Endothelial cell of umbilical vein (primary cell): ENCODE results near the gene MAN2C1. TPM values are rescaled to one million over a fixed set of nuclear protein-coding genes. Genes with fewer than 3 reads are reported as not detected.

Experiments
- BruUV-seq: library from RNA; stranded (reverse); fragments of 400-500 nt; replicated peaks from 2 replicates; lab custom pipeline; 2021; lab: Mats Ljungman, UMichigan
- CTCF ChIA-PET: fragments of 300-600, 350-600 bp; sonication (Branson Sonifier 250); formaldehyde crosslinking; loops from one replicate; lab custom pipeline; 2021; ENCODE audit warnings: antibody characterized with exemption, inconsistent platforms; lab: Charles Lee
- POLR2A ChIA-PET: fragments of 300-600, 350-600 bp; sonication (Branson Sonifier 250); formaldehyde crosslinking; loops from one replicate; lab custom pipeline; 2021; ENCODE audit warnings: antibody characterized with exemption, inconsistent platforms; lab: Charles Lee
- DNase-seq: peaks from one replicate; pipeline ENCODE4 v3.0.0-alpha.2; 2011; ENCODE audit warnings: low read depth, low spot score
- FAIRE-seq: peaks from 2 replicates; lab custom pipeline; 2011; peaks lifted over from hg19 to GRCh38; lab: Jason Lieb, UNC
- H2AFZ ChIP-seq: 2 replicates; pipeline ENCODE4 v1.6.0; 2012; ENCODE audit warnings: low read depth, low read length, control low read depth, inconsistent platforms
- H3K27ac ChIP-seq: 2 replicates; pipeline ENCODE4 v1.5.1; 2011; ENCODE audit warnings: low read depth, mild to moderate bottlenecking, control low read depth, low read length, moderate library complexity; ENCODE audit not compliant: insufficient read depth
- H3K27me3 ChIP-seq, 2 experiments: 2 replicates each; pipeline versions ENCODE4 v1.6.0 to v1.6.1; 2011; ENCODE audit warnings: low read length in 2 of 2, mixed read lengths in 1 of 2; ENCODE audit not compliant: control insufficient read depth in 2 of 2, insufficient read depth in 2 of 2
- H3K36me3 ChIP-seq, 2 experiments: 2 replicates in 1 of 2; 3 replicates in 1 of 2; pipeline ENCODE4 v1.5.1; 2011; ENCODE audit warnings: low read length in 2 of 2, mild to moderate bottlenecking in 1 of 2, moderate library complexity in 1 of 2; ENCODE audit not compliant: control insufficient read depth in 2 of 2, insufficient read depth in 2 of 2; ENCODE audit errors: extremely low read depth in 1 of 2
- H3K4me1 ChIP-seq: 3 replicates; pipeline ENCODE4 v1.5.1; 2011; ENCODE audit warnings: mild to moderate bottlenecking, low read length; ENCODE audit not compliant: control insufficient read depth, insufficient read depth; ENCODE audit errors: extremely low read depth
- H3K4me2 ChIP-seq: 2 replicates; pipeline ENCODE4 v1.6.1; 2011; ENCODE audit warnings: low read length, control low read depth, mixed read lengths; ENCODE audit not compliant: insufficient read depth
- H3K4me3 ChIP-seq, 3 experiments: fragments of 200-600 bp in 1 of 3; sonication (generic), shearing (Covaris generic) in 1 of 3; replicated peaks in 1 of 3; 2 replicates each; pipeline ENCODE4 v1.5.1; 2011 to 2016; ENCODE audit warnings: control low read depth in 3 of 3, low read length in 3 of 3, mild to moderate bottlenecking in 2 of 3, inconsistent platforms in 1 of 3, low read depth in 1 of 3, moderate library complexity in 1 of 3; ENCODE audit not compliant: insufficient read depth in 1 of 3
- H3K79me2 ChIP-seq: 2 replicates; pipeline ENCODE4 v1.6.0; 2012; ENCODE audit warnings: low read length, inconsistent platforms; ENCODE audit not compliant: control insufficient read depth, insufficient read depth
- H3K9ac ChIP-seq: replicated peaks from 2 replicates; pipeline ENCODE3; 2011; ENCODE audit warnings: low read length, control low read depth; ENCODE audit not compliant: insufficient read depth; ENCODE audit errors: extremely low read depth
- H3K9me1 ChIP-seq: replicated peaks from 3 replicates; pipeline ENCODE4 v1.6.0; 2011; ENCODE audit warnings: mild to moderate bottlenecking, low read length; ENCODE audit not compliant: control insufficient read depth, insufficient read depth; ENCODE audit errors: extremely low read depth
- H3K9me3 ChIP-seq: replicated peaks from 2 replicates; pipeline ENCODE4 v1.5.1; 2012; ENCODE audit warnings: low read length, inconsistent platforms; ENCODE audit not compliant: control insufficient read depth, insufficient read depth
- H4K20me1 ChIP-seq: replicated peaks from 2 replicates; pipeline ENCODE3; 2011; ENCODE audit warnings: mild to moderate bottlenecking, low read length; ENCODE audit not compliant: control insufficient read depth, insufficient read depth; ENCODE audit errors: extremely low read depth
- CTCF ChIP-seq, 2 donors: IDR thresholded peaks; 1 replicate in 1 of 2; 2 replicates in 1 of 2; pipeline ENCODE4 v1.5.1; 2011; ENCODE audit warnings: low read length in 2 of 2, mild to moderate bottlenecking in 2 of 2, moderate library complexity in 2 of 2, control low read depth in 1 of 2, inconsistent platforms in 1 of 2, low read depth in 1 of 2; ENCODE audit not compliant: insufficient read depth in 1 of 2; ENCODE audit errors: extremely low read depth in 1 of 2
- EZH2 ChIP-seq: IDR thresholded peaks from 2 replicates; pipeline ENCODE4 v1.6.1; 2012; ENCODE audit warnings: borderline replicate concordance, low read depth, mild to moderate bottlenecking, moderate library complexity, low read length, inconsistent platforms; ENCODE audit not compliant: severe bottlenecking
- FOS ChIP-seq: IDR thresholded peaks from 2 replicates; pipeline ENCODE4 v1.6.1; 2011; ENCODE audit warnings: mild to moderate bottlenecking, low read length, moderate library complexity, borderline replicate concordance; ENCODE audit not compliant: insufficient read depth
- GATA2 ChIP-seq: IDR thresholded peaks from 2 replicates; pipeline ENCODE4 v1.7.0; 2011; ENCODE audit warnings: low read depth, mild to moderate bottlenecking, moderate library complexity, mixed read lengths, low read length; ENCODE audit not compliant: insufficient read length, insufficient read depth
- JUN ChIP-seq: IDR thresholded peaks from 2 replicates; pipeline ENCODE4 v1.6.1; 2011; ENCODE audit warnings: borderline replicate concordance, low read depth; ENCODE audit not compliant: insufficient read length, insufficient read depth
- MYC ChIP-seq: IDR thresholded peaks from one replicate; pipeline ENCODE4 v1.6.1; 2011; ENCODE audit warnings: mild to moderate bottlenecking, low read depth, low read length
- POLR2A ChIP-seq: IDR thresholded peaks from 2 replicates; pipeline ENCODE4 v1.6.1; 2012; ENCODE audit warnings: low read depth, mild to moderate bottlenecking, control low read depth, low read length
- POLR2AphosphoS5 ChIP-seq: IDR thresholded peaks from 2 replicates; pipeline ENCODE4 v1.6.1; 2012; ENCODE audit warnings: low read depth, mild to moderate bottlenecking, control low read depth, low read length, moderate library complexity; ENCODE audit not compliant: insufficient read depth
- dilution Hi-C: fragments of 300-500 bp; cut with MboI; formaldehyde crosslinking; loops from one replicate; pipeline ENCODE4 v1.15.0; 2019; ENCODE audit warnings: low sequenced_read_pairs; ENCODE audit not compliant: extremely low pct_ligation_motif_present
- intact Hi-C: fragments of 100-400 bp; cut with micrococcal nuclease; formaldehyde crosslinking; loops from one replicate; pipeline ENCODE4 v1.10.0; 2022
- polyA plus RNA-seq, 4 experiments: library from polyadenylated mRNA; depleted of rRNA in 3 of 4; stranded (reverse) in 3 of 4; unstranded in 1 of 4; fragments of >200 nt; gene quantifications; 2 replicates each; pipeline versions ENCODE4 v1.2.1 to v1.2.3, GENCODE V29; 2011 to 2012; ENCODE audit warnings: missing spikeins in 1 of 4
- total RNA-seq: library from RNA; stranded (reverse); gene quantifications from 2 replicates; pipeline ENCODE4 v1.2.3, GENCODE V29; 2021
- TF ChIP-seq, protein P1 (sequence below): IDR thresholded peaks from 2 replicates; pipeline ENCODE4 v1.6.1; 2011; ENCODE audit not compliant: insufficient read depth, insufficient read length

Gene MAN2C1
- total and polyA plus RNA-seq, 2 donors (not counting 3 experiments of a cell fraction or from before 2014, with no cell fraction given), result 198 to 248 TPM

DNA sequence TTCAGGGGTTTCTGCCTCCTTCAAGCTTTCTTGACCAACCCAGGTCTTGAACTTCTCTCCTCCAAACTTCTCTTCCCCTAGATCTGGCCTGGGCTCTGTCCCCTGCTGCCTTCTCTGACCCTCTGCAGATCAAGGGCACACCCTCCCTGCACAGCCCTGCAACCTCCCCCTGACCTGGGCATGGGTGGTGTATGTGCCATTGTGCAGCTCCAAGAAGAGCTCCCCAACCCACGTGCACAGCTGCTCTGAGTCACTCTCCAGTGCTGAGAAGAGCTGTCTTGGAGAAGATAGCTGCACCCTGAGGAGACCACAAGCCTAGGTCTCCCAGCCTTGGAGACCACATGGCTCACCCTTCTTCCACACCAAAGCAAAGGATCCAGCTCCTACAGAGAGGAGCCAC lies 8.0 kb downstream of the MAN2C1 start:
- Histone ChIP-seq H3K4me2 (no peak overlapping the region), H4K20me1 (no peaks in the 10 kb centered on the region), H3K36me3 (peaks cover 4 to 60% of the 10 kb centered on the region in 2 experiments), H3K9me1 (no peaks in the 10 kb centered on the region), H3K79me2 (no peaks in the 10 kb centered on the region), H3K9me3 (no peaks in the 10 kb centered on the region), H3K4me3 (no peak overlapping the region), H3K9ac (no peak overlapping the region), H3K4me1 (no peaks in the 10 kb centered on the region), H3K27ac (no peak overlapping the region), H3K27me3 (no peaks in the 10 kb centered on the region), H2AFZ (no peak overlapping the region)
- dilution Hi-C loops, result no loop called here
- BruUV-seq, result no TSS peak
- POLR2A ChIA-PET, result no interaction called here
- CTCF ChIA-PET, result interaction anchor here (2.3 kb wide), 1 partner anchor 8 kb away, joined by 9 read pairs; the partner anchor contains the start of gene MAN2C1
- intact Hi-C loops, result loop anchor here (10.0 kb wide), 1 partner anchor 444 kb away; no protein-coding TSS in a partner anchor
- TF ChIP-seq GATA2, result no peak
- no peak for TF ChIP-seq CTCF (IDR thresholded peaks at IDR 0.05; ENCODE audit: extremely low read depth in 1 of 2, insufficient read depth in 1 of 2, low read depth in 1 of 2, low read length in 2 of 2)
- TF ChIP-seq, protein P1, sequence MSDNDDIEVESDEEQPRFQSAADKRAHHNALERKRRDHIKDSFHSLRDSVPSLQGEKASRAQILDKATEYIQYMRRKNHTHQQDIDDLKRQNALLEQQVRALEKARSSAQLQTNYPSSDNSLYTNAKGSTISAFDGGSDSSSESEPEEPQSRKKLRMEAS, result no peak
- no peak for TF ChIP-seq EZH2
- no peak for TF ChIP-seq MYC
- TF ChIP-seq POLR2AphosphoS5, result no peak
- TF ChIP-seq POLR2A, result no peak
- no peak for TF ChIP-seq JUN
- TF ChIP-seq FOS, result no peak
- no peak for DNase-seq
- FAIRE-seq, result no peak
